Tibial nerve (tissue), 4 donors: ENCODE results near the gene SH3BP2. TPM values are rescaled to one million over a fixed set of nuclear protein-coding genes. Genes with fewer than 3 reads are reported as not detected.

ENCODE experiments used
- DNase-seq, 2 donors: peaks; one replicate each; pipeline ENCODE4 v3.0.0-alpha.2; 2019; ENCODE audit warnings: low spot score in 2 of 2
- H3K27ac ChIP-seq, 4 donors: fragments of 200-600 bp; sonication (generic) in 3 of 4; one replicate each; pipeline ENCODE4 v1.5.1; 2017 to 2019; ENCODE audit warnings: mild to moderate bottlenecking in 1 of 4
- H3K27me3 ChIP-seq, 2 donors: fragments of 200-600 bp; sonication (generic) in 1 of 2; one replicate each; pipeline versions ENCODE4 v1.5.1 to v1.6.0; 2017 to 2019
- H3K36me3 ChIP-seq, 3 donors: fragments of 200-600 bp; sonication (generic); one replicate each; pipeline ENCODE4 v1.5.1; 2018 to 2019
- H3K4me1 ChIP-seq, 4 donors: fragments of 200-600 bp; sonication (generic) in 3 of 4; one replicate each; pipeline ENCODE4 v1.5.1; 2017 to 2019
- H3K4me3 ChIP-seq, 4 donors: fragments of 200-600 bp; sonication (generic) in 3 of 4; one replicate each; pipeline ENCODE4 v1.5.1; 2017 to 2019; ENCODE audit warnings: mild to moderate bottlenecking in 1 of 4, moderate library complexity in 1 of 4
- H3K9me3 ChIP-seq, 4 donors: fragments of 200-600 bp; sonication (generic) in 3 of 4; one replicate each; pipeline ENCODE4 v1.5.1; 2017 to 2019
- CTCF ChIP-seq, 5 experiments: fragments of 200-600 bp in 3 of 5; fragments of 450-650 bp in 2 of 5; sonication (generic) in 3 of 5; IDR thresholded peaks; one replicate each; pipeline ENCODE4 v1.5.1; 2016 to 2019; ENCODE audit warnings: antibody characterized with exemption in 5 of 5, mild to moderate bottlenecking in 3 of 5, moderate library complexity in 2 of 5
- EP300 ChIP-seq, 2 donors: sonication (generic); formaldehyde crosslinking; IDR thresholded peaks; one replicate each; pipeline ENCODE4 v1.6.1; 2017; ENCODE audit warnings: antibody characterized with exemption in 2 of 2, mild to moderate bottlenecking in 1 of 2
- POLR2A ChIP-seq, 2 donors: fragments of 450-650 bp; IDR thresholded peaks; one replicate each; pipeline ENCODE4 v1.6.1; 2017; ENCODE audit warnings: antibody characterized with exemption in 2 of 2, mild to moderate bottlenecking in 2 of 2, moderate library complexity in 2 of 2
- WGBS, 2 donors: methylation state at CpG; one replicate each; pipeline ENCODE4 v1.1.5; 2018; 5-methylcytosine and 5-hydroxymethylcytosine counted together
- total RNA-seq, 4 donors: library from RNA; depleted of rRNA; stranded (reverse); fragments of >200 nt; gene quantifications; one replicate each; pipeline ENCODE4 v1.1.0, GENCODE V29; 2016

Gene SH3BP2
- total RNA-seq, 4 donors from 2014 or later: 70.5 to 161 (median 77.8) TPM

GRCh38 chr4:2754848-2755819, 37.8 kb upstream of the SH3BP2 start:
- peak overlapping the region in 3 of 4 donors; percentile 85 to 93 (median 87) for H3K27ac ChIP-seq
- peaks cover 0 to 54% (median 13%) of the 10 kb centered on the region in 4 donors for H3K4me1 ChIP-seq
- no peaks in the 10 kb centered on the region for H3K9me3 ChIP-seq
- WGBS, 2 donors: 54 to 57% methylated on average over 23 of the region's 23 CpGs
- TF ChIP-seq POLR2A (IDR thresholded peaks at IDR 0.05) (no peak), CTCF (IDR thresholded peaks at IDR 0.05) (no peak), EP300 (IDR thresholded peaks at IDR 0.05) (no peak)
- H3K36me3 ChIP-seq: peaks cover 0 to 11% (median 0%) of the 10 kb centered on the region in 3 donors
- H3K27me3 ChIP-seq: no peaks in the 10 kb centered on the region
- DNase-seq: no peak
- peak overlapping the region; percentile 69 to 86 (median 78) for H3K4me3 ChIP-seq

GRCh38 chr4:2755821-2756690, 36.8 kb upstream of the SH3BP2 start, which contains the start of gene TNIP2:
Gene TNIP2, minus strand, starts transcription at chr4:2756336. Its CDS starts 47 bp downstream, at chr4:2756289.
- peak within 1 kb of the TSS; percentile 69 to 86 (median 78) for H3K4me3 ChIP-seq
- peak within 1 kb of the TSS; percentile 32 to 93 (median 86) for H3K27ac ChIP-seq
- TF ChIP-seq CTCF (IDR thresholded peaks at IDR 0.05): peak; percentile 25 to 74 (median 38)
- peak in 1 of 2 donors; percentile 28 for TF ChIP-seq EP300 (IDR thresholded peaks at IDR 0.05)
- TF ChIP-seq POLR2A (IDR thresholded peaks at IDR 0.05): peak; percentile 10 to 55
- H3K27me3 ChIP-seq: no peaks in the 10 kb centered on the region
- peaks cover 0 to 11% (median 0%) of the 10 kb centered on the region in 3 donors for H3K36me3 ChIP-seq
- WGBS, 2 donors: 0 to 1% methylated on average over 7 to 48 of the region's 96 CpGs
- H3K4me1 ChIP-seq: peaks cover 0 to 45% (median 11%) of the 10 kb centered on the region in 4 donors
- H3K9me3 ChIP-seq: no peaks in the 10 kb centered on the region
- peak; percentile 71 to 79 for DNase-seq

- peak overlapping the region in 3 of 4 donors; percentile 55 to 83 (median 70) for H3K27ac ChIP-seq
These were observed 36.1 kb upstream of the SH3BP2 start for GRCh38 chr4:2756691-2757350.

GRCh38 chr4:2757426-2757825, 35.5 kb upstream of the SH3BP2 start:
- Histone ChIP-seq H3K27ac (peak overlapping the region in 2 of 4 donors; percentile 17 to 83), H3K27me3 (no peaks in the 10 kb centered on the region), H3K9me3 (no peaks in the 10 kb centered on the region), H3K4me3 (no peak overlapping the region), H3K36me3 (peaks cover 0 to 7% (median 0%) of the 10 kb centered on the region in 3 donors), H3K4me1 (peaks cover 0 to 39% (median 9%) of the 10 kb centered on the region in 4 donors)
- no peak for DNase-seq
- no peak for TF ChIP-seq CTCF (IDR thresholded peaks at IDR 0.05)
- TF ChIP-seq POLR2A (IDR thresholded peaks at IDR 0.05): no peak
- no peak for TF ChIP-seq EP300 (IDR thresholded peaks at IDR 0.05)
- WGBS, 2 donors: 94 to 100% methylated on average over 3 of the region's 3 CpGs

More at GRCh38 chr4:2756691-2757350, 36.1 kb upstream of the SH3BP2 start:
- Histone ChIP-seq H3K4me1 (peaks cover 0 to 42% (median 9%) of the 10 kb centered on the region in 4 donors), H3K27me3 (no peaks in the 10 kb centered on the region), H3K4me3 (peak overlapping the region; percentile 3 to 74 (median 50)), H3K9me3 (no peaks in the 10 kb centered on the region), H3K36me3 (peaks cover 0 to 11% (median 0%) of the 10 kb centered on the region in 3 donors)
- WGBS, 2 donors: 73 to 74% methylated on average over 24 to 25 of the region's 25 CpGs
- DNase-seq: no peak
- TF ChIP-seq EP300 (IDR thresholded peaks at IDR 0.05) (no peak), CTCF (IDR thresholded peaks at IDR 0.05) (no peak), POLR2A (IDR thresholded peaks at IDR 0.05) (no peak)
